Measurements from ENCODE around the gene GEMIN4.

DNA sequence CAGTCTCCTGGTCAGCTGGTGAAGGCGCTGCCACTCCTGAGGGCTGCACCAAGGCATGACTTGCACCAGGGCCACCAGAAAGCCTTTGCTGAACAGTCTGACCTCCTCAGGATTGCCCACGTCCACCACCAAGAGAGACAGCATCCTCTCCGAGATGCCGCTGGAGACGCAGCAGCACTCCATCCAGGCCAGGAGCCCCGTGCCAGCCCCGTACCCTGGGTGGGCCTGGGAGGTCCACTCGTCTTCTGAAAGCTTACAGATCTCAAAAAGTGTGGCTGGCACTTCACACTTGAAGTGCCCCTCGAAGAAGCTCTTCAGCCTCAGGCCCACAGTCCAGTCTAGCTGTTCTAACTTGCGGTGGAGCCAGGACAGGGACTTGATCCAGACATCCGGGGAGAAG lies 6.7 kb downstream of the GEMIN4 start:
- no peak for TF ChIP-seq POLR2A (IDR thresholded peaks at IDR 0.05)
- TF ChIP-seq CTCF (IDR thresholded peaks at IDR 0.05 in 4 of 5, conservative IDR thresholded peaks at IDR 0.05 in 1 of 5), result no peak

All from gastrocnemius medialis (tissue), 4 donors.